Nephron (organoid): Measurements from ENCODE around the gene ATP2C1.

Experiments
- H3K27ac Mint-ChIP-seq, 3 experiments: 2 replicates each; pipeline ENCODE4 v1.8.0; 2020; ENCODE audit warnings: mixed read lengths in 3 of 3, mild to moderate bottlenecking in 2 of 3, moderate library complexity in 1 of 3
- H3K27me3 Mint-ChIP-seq: 2 replicates; pipeline ENCODE4 v1.8.0; 2021; ENCODE audit warnings: low read depth, mild to moderate bottlenecking, moderate library complexity, mixed read lengths
- H3K36me3 Mint-ChIP-seq: 2 replicates; pipeline ENCODE4 v1.8.0; 2020; ENCODE audit warnings: low read depth, mixed read lengths
- H3K4me1 Mint-ChIP-seq: 2 replicates; pipeline ENCODE4 v1.8.0; 2020; ENCODE audit warnings: mixed read lengths
- H3K4me3 Mint-ChIP-seq, 3 experiments: 2 replicates each; pipeline ENCODE4 v1.8.0; 2020; ENCODE audit warnings: mild to moderate bottlenecking in 3 of 3, mixed read lengths in 3 of 3, moderate library complexity in 2 of 3
- H3K9me3 Mint-ChIP-seq: 2 replicates; pipeline ENCODE4 v1.8.0; 2020; ENCODE audit warnings: mixed read lengths
- CTCF ChIP-seq, 3 experiments: fragments of 200-600 bp; sonication (generic); IDR thresholded peaks; one replicate each; pipeline ENCODE4 v1.5.0; 2021; ENCODE audit warnings: antibody characterized with exemption in 3 of 3; ENCODE audit not compliant: unreplicated experiment in 3 of 3

ATP2C1 gene

GRCh38 chr3:131053043-131053859, 159.4 kb downstream of the ATP2C1 start:
- no peaks in the 10 kb centered on the region for H3K4me1 Mint-ChIP-seq
- no peak overlapping the region for H3K27ac Mint-ChIP-seq
- H3K27me3 Mint-ChIP-seq: no peaks in the 10 kb centered on the region
- no peak overlapping the region for H3K4me3 Mint-ChIP-seq
- H3K9me3 Mint-ChIP-seq: no peaks in the 10 kb centered on the region
- peak in 2 of 3 experiments; percentile 21 to 25 for TF ChIP-seq CTCF (IDR thresholded peaks at IDR 0.05; ENCODE audit: unreplicated experiment in 3 of 3)
- H3K36me3 Mint-ChIP-seq: peaks cover 5% of the 10 kb centered on the region
